Renal cortical epithelial cell (primary cell): ENCODE measurements around the gene RALGPS1. TPM values are rescaled to one million over a fixed set of nuclear protein-coding genes. Genes with fewer than 3 reads are reported as not detected.
A peak's percentile ranks its signal among the peaks of the same experiment; 100 is the strongest.
"Not testable (repeated sequence)": the region's sequence is repeated elsewhere in the genome, so short reads cannot be mapped to it uniquely, and the experiment has no call there.

Experiments
- DNase-seq: peaks from one replicate; pipeline ENCODE4 v3.0.0-alpha.2; 2011; ENCODE audit warnings: low read depth
- total RNA-seq: library from RNA; depleted of rRNA; stranded (reverse); fragments of >200 nt; gene quantifications from 2 replicates; pipeline ENCODE4 v1.2.3, GENCODE V29; 2014

RALGPS1 gene
- total RNA-seq, 1 donor from 2014 or later, result 5.4 TPM

DNA sequence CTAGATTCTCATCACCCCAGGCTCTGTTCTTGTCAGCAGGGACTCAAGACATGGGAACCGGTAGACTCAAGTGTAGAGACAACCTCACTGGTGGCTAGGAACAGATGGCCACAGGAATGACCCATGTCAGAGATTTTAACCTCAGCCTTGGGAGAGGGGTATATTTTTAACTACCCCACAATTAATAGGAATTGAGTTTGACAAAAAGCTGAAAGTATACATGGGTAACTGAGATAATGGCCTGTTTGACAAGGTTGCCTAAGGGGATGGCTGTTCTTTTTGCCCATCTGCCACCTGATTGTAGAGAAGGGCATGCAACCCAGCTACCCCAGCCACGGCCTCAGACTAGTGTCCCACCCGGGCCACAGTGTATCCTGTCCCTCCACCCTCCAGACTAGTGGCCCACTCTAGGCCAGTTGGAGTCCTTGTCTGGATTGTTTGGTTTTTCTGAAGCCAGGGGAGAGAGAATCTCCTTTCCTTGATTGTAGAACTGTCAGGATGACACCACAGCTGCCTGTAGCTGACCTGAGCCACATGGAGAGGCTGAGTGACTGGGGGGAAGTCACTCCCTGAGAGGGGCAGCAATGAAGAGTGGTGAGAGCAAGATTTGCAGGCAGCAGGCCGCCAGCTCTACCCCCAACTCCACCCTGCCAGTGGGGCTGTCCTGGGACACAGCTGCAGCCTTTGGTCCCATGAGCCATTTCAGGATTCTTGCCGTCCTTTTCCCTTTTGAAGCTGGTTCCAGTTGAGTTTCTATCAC is 222.5 kb downstream of the RALGPS1 start:
- no peak for DNase-seq

DNA sequence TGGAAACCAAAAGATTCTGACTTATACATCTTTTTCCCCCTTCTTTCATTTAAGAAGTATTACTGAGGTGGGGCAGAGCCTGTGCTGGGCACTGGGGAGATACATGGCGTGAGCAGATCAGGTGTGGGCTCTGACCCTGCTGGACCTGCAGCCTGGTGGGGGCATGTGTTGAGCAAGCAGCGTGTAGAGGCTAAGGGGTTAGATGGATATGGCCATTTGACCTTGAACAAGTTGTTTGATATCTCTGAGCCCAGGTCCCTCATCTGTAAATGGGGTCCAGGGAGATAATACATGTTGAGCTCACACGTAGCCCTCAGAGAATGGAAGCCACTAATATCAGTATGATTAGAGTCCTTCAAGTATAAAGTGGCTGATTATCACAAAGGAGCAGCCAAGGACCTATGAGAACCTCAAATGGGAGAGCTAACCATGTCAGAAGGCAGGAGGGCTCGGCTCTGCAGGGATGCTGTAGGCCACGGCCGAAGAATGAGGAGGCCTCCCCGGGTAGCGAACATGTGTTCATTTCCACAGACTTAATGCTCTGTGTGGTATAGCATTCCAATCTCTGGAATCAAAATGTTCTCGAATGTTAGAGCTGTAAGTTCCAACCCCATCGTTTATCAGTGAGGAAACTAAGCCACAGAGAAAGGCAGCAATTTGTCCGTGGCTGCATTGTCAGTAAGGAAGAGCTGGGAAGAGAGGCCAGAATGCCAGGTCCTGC is 223.2 kb downstream of the RALGPS1 start:
- no peak for DNase-seq

DNA sequence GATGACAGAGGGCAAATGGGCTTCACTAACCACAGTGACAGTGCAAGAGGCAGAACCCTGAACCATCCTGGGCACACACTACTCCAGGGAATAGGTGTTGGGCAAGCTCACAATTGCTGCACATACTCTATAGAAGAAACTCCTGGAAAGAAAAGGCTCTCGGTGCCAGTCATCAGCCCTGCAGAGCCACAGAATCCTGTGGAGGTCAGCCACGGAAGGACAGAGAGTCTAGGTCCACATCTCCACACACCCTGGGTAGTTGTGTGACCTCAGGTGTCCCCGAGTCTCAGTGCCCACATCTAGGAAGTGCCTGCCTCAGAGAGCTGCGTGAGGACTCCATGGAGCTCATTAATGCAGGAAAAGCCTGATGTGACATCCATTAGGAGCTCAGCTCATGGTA is 223.9 kb downstream of the RALGPS1 start:
- no peak for DNase-seq

DNA sequence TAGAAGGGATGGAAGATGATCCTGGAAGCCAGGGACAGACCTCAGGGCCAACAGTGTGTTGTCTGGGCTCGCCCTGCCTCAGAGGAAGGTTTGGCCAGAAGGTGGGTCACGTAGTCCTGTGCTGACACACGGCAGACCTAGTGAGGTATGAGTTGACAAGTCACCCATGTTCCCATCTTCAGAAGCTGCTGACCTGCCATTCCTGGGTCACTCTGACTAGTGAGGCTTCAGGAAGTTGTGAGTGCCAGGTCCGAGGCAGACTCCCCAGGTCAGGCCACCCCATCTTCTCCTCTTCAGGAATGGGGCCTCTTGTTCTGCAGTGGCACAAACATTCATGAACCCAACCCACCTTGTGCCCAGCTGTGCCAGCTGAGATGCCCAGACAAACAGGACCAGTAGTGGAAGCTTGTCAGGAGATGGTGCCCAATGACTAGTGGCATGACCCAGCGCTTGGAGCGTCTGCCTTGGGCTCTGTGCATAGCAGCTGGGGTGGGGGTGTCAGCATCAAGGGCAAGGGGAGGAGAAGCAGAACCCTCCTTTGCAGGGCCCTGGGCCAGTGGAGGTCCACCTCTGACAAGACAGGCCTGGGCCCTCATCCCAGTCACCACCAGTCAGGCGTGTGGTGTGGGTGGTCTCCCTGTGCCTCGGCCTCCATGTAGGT is 224.6 kb downstream of the RALGPS1 start:
- DNase-seq, result no peak

DNA sequence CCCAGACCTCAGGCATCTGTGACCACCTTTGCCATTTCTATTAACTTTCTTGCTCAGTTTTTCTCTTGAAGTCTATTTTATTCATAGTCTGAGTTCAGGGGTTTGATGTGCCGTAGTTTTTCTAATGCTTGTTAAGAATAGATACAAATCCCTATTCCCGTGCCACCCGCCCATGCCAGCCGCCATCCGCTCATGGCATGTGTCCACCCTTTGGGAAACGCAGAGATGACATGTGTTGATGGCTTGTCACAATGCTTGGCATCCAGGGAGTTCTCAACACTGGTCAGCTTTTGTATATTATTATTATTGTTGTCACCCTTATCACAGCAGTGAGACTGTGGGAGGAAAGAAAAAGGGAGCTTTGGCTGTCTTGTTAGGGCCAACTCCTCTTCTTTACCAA is 225.2 kb downstream of the RALGPS1 start:
- DNase-seq, result no peak

DNA sequence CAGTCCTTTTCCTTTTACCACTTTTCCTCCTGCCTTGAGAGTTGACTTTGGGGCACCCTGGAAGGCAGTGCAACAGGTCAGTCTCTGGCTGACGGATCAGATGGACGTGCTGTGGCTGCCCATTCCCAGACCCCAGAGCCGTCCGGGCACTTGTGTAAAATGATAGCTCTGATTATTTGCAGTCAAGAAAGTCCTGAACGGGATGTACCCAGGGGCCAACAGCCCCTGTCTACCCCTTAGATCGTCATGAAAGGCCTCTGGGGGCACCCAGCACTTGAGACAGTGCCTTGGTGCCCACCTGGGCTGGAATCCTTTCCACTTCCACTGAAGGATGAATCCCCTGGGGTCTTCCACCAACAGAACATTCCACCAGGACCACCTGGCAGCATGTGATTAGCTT is 225.6 kb downstream of the RALGPS1 start:
- no peak for DNase-seq

DNA sequence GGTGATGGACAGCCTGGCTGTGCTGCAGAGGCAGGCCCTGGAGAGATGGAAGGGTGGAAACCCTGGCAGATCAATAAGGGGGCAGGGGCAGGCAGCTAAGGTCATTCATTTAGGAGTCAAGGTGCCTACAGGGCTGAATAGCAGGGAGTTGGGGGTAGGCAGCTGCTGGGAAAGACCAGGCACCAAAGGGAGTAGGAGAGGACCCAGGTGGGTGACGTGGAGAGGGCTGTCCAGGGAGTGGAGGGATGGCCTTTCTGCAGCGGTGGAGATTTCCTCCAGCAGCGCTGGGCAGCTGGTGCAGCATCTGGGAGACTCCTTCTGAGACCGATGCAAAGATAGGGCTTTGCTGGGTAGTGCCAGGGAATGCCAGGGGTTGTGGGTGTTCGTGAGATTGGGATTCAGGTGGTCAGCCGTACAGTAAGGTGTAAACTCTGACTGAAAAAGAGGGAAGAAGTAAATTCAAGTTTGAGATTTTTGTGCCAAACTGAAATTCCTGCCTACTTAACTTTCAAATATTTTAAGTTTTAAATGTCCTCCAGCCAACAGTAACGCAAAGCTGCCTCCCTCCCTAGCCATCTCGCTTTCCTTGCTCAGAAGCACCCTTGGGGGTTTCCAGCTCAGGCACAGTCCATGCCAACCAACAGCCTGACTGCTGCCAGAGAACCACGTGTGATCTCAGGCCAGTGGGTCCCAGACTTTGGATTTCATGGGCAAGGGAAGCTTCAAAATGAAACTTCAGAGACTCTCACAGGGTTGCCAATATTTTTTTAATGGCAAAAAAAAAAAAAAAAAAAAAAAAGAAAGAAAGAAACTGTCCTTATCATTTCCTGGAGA is 226.5 kb downstream of the RALGPS1 start:
- DNase-seq, result no peak

DNA sequence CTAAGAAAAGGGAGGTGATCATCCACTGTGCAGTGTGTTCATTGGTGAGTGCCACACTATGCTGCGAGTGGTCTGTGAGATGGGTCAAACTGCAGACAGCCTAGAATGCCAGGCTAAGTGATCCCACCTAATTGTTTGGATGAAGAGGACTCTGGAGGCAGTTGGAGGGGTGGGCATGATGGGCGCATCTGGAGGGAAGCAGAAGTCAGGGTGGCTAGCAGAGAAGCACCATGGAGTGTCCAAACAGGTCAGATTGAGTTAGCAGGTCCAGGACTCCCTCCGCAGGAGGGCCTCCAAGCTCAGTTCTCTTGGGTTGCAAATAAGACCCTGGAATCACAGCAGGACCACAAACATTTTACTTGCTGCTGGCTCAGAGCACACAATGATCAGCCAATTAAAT is 227.7 kb downstream of the RALGPS1 start:
- DNase-seq, result no peak

DNA sequence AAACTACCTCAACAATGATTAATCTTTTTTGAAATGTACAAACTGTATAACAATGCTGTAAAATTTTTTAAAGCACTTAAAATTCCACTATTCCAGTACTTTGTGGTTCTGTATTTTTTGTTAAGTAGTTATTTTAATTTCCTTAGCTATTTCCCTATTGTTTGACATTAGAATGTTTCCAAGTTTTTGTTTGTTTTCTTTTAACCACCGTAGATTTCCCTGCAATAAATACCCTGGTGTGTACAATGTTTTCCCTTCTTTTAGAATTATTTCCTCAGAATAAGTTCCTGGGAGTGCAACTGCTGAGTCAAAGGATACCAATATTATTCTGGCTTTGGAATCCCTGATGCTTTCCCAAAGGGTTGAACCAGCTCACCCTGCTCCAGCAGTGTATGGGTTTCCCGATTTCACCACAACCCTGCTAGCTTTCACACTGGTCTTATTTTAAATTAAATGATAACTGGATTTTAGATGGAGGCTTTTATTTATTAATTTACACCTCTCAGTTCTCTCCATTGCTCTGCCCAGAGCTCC is 228.4 kb downstream of the RALGPS1 start:
- DNase-seq, result peak; percentile 71

DNA sequence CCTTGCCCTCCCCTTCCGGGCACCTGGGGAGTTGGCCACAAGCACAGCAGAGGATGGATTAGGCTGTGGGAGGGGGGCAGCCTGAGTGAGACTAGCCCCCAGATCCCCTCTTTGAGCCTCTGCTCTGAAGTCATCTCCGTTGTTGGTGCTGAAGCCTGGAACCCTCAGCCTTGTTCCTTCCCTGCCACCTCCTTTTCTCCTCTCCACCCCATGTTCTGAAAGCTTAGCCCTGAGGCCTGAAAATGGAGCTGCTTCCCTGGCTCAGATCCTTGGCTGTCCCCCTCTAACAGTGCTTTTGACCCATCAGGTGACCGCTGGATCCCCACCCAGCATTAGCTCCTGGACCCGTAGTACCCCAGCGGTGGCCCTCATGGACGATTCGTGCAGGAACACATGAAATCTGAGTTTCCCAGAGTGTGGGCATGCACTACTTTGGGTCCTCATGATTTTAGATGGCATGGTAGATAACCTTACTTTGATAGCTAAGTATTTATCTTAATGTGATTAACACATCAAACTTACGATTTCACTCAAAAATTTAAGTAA is 229.4 kb downstream of the RALGPS1 start:
- no peak for DNase-seq

DNA sequence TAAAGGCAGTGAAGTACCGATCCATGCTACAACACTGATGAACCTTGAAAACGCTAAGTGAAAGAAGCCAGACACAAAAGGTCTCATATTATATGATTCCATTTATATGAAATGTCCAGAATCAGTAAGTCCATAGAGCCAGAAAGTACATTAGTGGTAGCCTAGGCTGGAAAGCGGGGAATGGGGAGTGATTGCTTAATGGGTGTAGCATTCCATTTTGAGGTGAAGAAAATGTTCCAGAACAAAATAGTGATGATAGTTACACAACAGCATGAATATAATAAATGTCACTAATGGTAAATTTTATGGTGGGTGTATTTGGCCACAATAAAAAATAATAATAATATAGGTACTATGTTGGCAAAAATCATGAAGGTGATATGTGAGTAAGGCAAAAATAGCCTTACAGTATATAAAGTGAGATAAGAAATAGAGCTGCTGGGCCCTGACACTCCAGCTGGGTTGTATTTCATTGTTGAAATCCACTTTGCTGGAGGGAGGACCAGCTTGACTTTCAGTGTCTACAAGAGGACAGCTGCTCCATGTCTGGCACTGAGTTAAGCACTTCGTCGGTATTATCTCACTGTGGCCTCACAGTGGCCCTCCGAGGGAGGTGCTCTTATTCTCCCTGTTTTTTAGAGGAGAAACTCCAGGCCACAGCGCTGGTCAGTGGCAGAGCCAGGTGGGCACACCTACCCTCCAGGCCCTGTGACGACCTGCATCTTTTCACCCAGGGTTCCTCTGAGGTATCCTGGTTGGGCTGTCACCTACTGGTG is 230.3 kb downstream of the RALGPS1 start:
- no peak for DNase-seq

DNA sequence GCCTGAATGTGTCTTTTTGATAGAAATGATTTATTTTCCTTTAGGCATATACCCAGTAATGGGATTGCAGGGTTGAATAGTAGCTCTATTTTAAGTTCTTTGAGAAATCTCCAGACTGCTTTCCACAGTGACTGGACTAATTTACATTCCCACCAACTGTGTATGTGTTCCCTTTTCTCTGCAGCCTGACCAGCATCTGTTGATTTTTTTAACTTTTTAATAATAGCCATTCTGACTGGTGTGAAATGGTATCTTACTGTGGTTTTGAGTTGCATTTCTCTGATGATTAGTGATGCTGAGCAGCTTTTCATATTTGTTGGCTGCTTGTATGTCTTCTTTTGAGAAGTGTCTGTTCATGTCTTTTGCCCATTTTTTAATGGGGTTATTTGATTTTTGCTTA is 232.3 kb downstream of the RALGPS1 start:
- not testable (repeated sequence) for DNase-seq

DNA sequence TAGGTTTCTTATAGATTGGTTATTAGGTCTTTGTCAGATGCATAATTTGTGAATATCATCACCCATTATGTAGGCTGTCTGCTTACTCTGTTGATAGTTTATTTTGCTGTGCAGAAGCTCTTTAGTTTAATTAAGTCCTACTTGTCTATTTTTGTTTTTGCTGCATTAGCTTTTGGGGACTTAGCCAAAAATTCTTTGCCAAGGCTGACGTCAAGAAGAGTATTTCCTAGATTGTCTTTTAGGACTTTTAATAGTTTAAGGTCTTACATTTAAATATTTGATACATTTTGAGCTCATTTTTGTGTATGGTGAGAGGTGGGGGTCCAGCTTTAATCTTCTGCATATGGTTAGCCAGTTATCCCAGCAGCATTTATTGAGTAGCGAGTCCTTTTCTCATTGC is 232.7 kb downstream of the RALGPS1 start:
- no peak for DNase-seq

DNA sequence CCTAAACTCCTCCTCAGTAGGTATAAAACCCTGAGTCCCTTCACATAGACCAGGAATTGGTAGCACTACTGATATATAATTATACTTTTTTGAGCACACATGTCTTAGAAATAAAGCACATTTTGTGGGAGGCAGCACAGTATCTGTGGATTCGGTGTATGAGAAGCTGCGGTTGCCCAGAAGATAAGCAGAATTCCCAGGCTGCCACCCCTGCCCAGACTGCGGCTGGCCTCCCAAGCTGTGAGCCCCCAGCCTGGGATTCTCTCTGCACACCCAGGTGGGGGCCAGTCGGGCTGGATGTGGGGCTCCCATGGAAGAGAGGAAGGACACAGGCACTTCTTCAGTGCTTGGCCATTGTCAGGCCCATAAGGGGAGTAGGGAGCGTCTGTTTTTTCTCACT is 233.4 kb downstream of the RALGPS1 start:
- no peak for DNase-seq

DNA sequence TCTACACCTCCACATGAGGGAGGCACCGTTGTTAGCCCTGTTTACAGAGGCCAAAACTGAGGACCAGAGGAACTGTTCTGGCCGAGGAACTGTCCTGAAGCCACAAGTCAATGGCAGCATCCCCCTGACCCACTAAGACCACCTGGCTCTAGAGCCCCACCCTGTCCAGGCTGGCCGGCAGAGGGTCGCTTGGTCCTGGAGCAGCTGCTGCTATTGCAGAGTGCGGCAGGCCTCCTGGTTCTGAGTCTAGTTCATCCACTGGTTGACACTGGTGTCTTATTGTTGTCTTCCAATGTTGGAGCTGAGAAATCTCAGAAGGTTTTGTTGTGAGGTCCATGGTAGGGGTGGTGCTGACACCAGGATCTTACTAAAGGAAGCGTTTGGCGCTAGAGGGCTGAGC is 234.4 kb downstream of the RALGPS1 start:
- DNase-seq, result peak; percentile 20

DNA sequence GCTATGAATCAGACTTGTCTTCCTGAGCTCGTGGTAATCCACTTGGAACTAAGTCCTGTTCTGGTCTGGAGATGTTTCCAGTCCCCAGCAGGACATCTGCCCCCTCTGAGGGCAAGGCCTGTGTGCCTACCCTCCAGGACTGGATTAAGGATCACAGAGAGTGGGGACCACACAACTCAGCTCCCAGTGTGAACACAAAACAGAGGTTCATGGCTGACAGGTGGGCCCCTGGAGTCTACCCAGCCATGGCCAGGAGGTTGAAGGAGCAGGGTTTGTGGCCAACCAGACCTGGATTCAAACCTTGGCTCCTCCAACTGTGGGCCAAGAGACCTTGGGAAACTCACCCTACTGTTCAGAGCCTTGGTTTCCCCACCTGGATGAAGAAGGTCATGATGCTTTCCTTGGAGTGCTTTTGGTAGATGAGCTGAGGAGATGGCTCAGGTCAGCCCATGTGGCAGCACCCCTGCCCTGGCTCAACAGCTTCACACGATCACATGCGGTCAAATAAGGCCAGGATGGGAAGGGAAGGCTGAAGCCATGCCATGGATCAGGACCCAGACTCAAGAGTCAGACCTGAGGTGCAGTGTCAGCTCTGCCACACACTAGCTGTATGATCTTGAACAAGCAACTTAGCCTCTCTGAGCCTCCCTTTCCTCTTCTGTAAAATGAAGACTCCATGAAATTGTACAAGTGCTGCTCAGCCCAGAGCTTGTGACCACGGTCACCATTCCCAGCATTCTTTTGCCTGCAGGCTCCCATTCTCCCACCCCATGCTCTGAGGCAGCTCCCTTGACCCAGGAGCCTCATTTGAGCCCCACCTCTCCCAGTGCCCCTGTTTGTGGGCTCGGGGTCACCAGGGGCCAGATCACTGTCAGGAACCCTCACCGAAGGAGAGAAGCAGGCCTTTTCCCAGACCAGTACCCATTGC is 235.1 kb downstream of the RALGPS1 start:
- no peak for DNase-seq

DNA sequence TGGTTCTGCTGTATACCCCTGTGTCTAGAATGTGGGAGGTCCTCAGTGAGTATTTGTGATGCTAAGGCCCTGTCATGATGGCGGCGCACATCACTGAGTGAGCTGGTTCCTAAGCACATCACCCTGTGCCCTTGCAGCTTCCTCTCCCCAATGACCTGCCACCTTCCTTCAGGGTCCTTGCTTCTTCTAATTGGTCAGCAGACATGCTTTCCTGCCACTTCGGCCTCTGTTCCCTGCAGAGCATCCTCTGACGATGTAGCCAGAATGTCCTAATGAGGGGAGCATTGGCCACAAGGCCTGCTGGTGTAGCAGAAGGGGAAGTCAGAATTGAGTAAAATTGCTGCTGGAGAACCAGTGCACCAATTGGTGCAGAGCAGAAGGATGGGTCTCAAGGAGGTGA is 238.9 kb downstream of the RALGPS1 start:
- DNase-seq, result no peak

DNA sequence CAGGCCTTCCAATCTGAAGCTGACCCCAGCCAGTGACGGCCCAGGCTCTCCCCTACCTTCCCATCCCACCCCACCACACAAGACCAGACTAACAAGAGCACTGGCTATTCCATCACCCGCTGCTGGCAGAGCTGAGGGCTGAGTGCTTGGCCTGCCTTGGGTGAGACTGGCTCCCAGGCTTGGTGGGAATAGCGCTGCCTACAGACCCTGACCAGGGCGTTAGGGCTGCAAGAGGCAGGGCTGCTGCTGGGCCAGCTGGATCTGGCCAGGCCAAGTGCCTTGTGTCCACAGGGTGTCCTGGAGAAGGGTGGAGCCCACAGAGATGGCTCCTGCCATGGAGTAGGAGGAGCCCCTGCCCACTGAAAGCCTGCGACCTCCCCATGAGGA is 239.4 kb downstream of the RALGPS1 start:
- DNase-seq, result no peak

DNA sequence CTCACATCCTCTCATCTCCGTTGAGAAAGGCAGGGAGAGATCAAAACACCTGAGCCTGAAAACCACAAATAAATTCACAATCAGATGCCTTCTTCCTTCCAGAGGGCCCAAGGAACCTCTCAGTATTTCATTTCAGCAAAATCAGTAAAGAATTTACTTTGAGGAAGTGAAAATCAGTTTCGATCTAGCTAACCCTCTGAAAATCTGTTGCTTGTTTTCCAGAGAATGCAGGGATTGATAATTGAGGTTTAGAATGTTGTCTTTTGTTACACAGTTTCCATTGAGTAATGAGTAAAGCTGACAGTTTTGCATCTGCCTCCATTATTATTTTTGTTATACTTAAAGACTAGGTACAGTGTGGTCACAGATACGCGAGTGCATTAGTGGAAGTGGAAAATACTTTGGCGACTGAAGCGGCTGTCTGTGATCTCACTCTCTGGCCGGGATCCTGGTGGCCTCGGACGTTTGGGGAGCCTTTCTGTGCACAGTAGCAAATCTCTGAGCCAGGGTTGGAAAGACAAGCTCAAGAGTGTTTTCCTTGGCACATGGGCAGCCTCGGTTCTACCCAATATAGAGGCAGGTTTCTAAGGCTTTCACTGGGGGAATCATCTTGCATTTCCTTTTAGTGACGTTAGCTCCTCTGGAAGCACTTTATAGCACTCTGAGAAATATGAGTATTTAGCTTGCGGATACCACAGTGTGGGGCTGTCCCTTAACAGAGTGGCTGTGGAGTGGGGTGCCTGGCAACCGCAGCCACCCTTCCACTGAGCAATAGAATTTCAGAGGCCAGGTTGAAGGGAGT is 240.0 kb downstream of the RALGPS1 start:
- no peak for DNase-seq
